ENCODE results near the gene ITGB3.
"Not testable (repeated sequence)": the region's sequence is repeated elsewhere in the genome, so short reads cannot be mapped to it uniquely, and the experiment has no call there.

The ITGB3 gene

GRCh38 chr17:47253541-47254402 is at the start of gene ITGB3:
TSS of gene ITGB3 (plus strand) at chr17:47253827. CDS start at chr17:47253862, 35 bp downstream.
- peak in 3 of 4 experiments; percentile 5 to 48 (median 25) for DNase-seq

DNA sequence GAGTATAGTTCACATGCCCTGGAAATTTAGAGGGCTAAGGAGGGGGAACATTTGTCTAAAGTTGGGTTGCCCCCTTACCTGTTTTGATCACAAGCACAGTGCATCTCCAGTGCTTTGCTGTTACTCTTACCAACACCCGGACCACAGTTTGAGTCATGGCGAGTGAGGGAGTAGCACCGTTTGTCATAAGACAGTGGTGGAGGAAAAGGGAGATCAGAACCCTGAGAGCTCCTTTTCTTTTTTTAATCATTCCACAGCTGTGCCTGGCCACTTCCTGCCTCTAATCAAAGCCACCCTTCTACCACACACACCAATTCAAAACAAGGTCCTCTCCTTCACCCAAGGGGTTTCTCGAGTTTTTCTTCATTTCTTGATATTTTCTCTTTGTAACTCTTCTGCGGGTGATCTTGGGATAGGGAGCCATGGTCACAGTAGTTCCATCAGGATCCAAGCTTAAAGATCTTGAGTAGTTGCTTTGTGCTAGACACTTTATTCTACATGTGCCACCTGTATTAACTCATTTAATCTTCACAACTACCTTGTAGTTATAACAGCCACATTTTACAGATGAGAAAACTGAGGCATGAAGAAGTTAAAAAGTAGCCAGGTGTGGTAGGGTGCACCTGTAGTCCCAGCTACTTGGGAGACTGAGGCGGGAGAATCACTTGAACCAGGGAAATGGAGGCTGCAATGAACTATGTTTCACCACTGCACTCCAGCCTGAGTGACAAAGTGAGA is 49.5 kb upstream of the ITGB3 start:
- DNase-seq, result peak in 1 of 4 experiments; percentile 5

GRCh38 chr17:47204722-47205418 is 48.8 kb upstream of the ITGB3 start:
- no peak for DNase-seq

- peak in 1 of 4 experiments; percentile 45 for DNase-seq
Measured at GRCh38 chr17:47205419-47205963, 48.1 kb upstream of the ITGB3 start.

DNA sequence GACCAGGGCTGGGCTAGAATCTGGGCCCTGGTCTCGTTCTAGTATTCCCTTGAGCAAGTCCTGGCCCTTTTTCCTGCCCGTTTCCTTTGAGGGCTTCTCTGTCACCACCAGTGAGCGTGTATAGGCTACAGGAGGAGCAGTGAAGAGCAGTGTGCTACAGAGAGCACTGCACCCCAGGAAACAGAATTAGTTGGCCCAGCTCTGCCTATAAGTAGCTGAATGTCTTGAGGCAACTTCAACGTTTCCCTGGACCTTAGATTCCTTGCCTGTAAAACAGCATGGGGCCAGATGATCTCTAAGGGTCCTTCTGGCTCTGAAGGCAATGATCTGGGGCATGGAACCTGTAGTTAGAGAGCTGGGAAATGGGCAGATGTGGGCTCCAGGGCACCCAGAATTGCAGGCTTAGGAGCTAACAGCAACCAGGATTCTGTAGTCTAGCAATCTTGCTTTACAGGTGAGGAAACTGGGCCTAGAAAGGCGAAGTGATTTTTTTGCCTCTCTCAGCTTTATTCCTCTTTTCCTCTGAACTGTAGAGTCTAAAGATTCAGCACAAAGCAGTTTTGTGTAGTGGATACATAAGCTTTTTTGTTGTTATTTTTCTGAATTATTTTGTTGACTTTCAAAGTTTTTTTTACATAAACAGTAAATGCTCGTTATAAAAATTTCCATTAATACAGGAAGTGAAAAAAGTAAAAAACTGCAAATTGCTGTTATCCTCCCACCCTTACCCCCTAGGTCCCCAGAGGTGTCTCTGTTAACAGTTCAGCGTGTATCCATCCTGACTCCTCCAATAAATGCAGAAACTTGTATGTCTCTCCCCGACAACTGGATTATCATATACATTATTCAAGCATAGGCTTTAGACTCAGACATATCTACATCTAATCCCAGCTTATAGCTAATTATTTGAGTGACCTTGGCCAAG is 46.2 kb upstream of the ITGB3 start:
- DNase-seq, result no peak

DNA sequence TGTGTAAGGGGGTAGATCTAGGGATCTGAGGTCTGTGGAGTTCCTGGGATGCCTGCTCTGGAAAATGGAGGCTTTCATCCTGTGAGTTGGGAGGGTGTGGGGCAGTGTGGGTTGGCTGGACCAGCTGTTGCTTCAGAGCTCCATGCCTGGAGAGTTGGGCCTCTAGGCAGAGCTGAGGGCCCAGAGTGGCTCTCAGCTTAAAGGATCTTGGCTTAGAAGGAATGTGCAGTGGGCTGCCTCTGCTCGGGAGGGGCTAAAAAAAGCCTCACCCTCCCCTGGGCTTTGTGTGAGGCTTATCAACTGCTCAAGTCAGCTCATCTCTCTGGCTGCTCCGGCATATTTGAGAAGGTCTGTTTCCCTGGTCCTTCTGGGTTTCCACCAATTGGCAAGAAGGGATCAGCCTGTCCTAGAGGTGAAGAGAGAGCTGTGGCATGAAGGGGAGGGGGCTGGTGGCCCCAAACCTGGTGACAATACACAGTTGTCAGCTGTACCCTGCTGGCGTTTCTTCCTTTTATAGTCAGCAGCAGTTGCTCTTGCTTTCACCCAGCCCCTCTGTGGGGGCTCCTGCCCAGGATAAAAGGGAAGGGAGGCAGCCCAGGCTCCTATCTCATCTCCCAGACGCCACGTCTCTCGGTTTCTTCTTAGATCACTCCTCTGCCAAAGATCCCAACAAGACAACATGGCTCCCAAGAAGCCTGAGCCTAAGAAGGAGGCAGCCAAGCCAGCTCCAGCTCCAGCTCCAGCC is 44.7 kb upstream of the ITGB3 start, which contains the start of gene MYL4:
TSS of gene MYL4 (plus strand) at position 605 of the 745 bp plus-strand sequence. CDS start at position 680, 75 bp downstream.
- DNase-seq, result no peak

GRCh38 chr17:47209499-47209898 is 44.1 kb upstream of the ITGB3 start:
- no peak for DNase-seq

GRCh38 chr17:47210105-47210504 is 43.5 kb upstream of the ITGB3 start:
- DNase-seq, result no peak

DNA sequence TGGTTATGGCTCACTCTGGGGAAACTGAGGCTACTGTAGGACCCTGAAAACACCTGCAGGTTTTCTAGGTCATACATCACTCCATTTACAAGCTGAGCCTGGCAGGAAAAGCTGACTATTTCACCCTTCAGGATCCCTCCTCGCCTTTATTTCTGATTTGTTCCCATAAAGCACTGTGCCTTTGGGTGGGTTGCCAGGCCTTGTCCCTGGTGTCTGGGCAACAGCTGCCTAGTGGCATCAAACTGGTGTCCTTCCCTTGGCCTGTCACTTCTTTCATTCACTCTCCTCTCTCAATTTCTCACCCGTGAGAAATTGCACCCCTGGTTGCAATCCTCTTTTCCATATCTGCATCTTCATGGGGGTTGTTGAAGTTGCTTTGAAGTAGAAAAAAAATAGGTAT is 42.8 kb upstream of the ITGB3 start:
- DNase-seq, result no peak

DNA sequence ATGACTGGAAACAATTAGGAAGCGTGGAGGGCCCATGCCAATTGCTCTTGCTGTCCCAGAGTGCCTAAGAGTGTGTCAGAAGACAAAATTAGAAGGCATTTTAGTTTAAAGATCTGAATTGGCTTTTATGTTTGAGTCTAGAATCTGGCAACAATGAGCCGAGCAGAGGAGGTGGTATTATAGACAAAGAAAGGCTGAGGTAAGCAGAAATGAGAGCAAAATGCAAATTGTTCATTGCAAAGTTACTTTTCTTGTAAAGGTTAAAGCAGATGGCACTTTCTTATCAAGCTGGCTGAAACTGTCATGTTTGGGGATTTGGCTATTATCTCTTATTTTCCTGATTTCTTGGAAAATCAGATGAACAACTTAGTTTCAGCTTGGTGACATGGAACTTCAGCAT is 41.2 kb upstream of the ITGB3 start:
- no peak for DNase-seq

DNA sequence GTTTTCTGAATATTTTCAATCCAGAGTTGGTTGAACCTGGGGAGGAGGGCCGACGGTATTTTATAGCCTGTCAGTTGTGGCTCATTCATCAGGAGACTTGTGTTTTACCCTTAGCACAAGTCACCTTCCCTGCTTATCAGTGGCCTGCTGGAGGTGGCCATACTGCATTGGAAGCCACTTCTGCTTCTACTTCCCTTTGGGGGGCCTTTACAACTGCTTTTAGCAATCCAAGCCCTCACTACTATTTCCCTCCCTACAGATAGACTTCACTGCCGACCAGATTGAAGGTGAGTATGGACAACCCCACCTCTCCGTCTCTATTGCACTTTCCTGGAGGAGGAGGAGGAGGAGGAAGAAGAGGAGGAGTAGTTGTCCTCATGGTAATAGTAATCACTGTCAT is 40.1 kb upstream of the ITGB3 start:
- DNase-seq, result no peak

DNA sequence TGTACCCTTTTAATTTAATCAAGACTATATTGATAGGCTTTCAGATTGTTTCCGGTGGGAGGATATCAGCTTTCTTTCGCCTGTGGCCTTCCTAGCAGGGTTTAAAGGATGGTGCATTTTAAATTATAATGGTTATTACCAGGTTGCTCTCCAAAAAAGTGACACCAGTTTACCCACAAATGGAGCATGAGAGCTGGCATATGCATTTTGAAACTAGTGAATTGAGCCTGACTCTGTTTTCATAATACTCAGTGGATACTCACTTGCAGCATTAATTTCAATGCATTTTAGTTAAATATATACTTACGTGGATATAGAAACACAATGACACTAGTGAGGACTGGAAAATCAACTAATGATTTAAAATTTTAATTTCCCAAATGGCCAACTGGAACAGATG is 38.7 kb upstream of the ITGB3 start:
- DNase-seq, result no peak

GRCh38 chr17:47216821-47217220 is 36.8 kb upstream of the ITGB3 start:
- DNase-seq, result not testable (repeated sequence)

GRCh38 chr17:47217279-47217678 is 36.3 kb upstream of the ITGB3 start:
- DNase-seq, result not testable (repeated sequence)

DNA sequence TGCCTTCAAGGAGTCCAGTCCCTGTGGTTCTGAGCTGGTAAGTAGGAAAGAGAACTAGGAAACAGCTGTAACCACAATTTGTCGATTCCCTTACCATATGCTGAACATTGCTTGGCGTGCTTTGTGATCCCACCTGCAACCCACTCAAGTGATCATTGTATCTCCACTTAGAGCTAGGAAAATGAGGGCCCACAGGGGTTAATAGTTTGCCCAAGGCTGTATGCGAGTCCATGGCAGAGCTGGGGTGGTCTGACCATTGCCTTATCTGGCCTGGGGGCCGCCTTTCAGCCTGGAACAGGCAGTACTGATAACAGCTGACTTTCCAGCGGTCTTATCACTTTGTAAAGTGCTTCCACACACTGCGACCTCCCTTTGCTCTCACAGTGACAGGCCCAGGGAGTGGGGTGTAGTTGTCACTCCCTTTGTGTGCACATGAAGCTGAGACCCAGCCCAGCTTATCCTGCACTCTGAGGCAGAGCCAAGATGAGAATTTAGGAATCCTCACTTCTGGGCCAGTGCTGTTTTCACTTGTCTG is 34.7 kb upstream of the ITGB3 start:
- DNase-seq, result no peak

GRCh38 chr17:47219621-47220475 is 33.8 kb upstream of the ITGB3 start:
- no peak for DNase-seq

- DNase-seq, result no peak
Measured at GRCh38 chr17:47220531-47220999, 33.1 kb upstream of the ITGB3 start.

- DNase-seq, result no peak
Measured at GRCh38 chr17:47221154-47221553, 32.5 kb upstream of the ITGB3 start.

- no peak for DNase-seq
Measured at GRCh38 chr17:47222047-47222446, 31.6 kb upstream of the ITGB3 start.

- no peak for DNase-seq
Measured at GRCh38 chr17:47223007-47223406, 30.6 kb upstream of the ITGB3 start.
